Fibroblast of lung (primary cell): ENCODE data around the gene MYO1E. TPM values are rescaled to one million over a fixed set of nuclear protein-coding genes. Genes with fewer than 3 reads are reported as not detected.

Experiments used
- DNase-seq, 2 donors: peaks; one replicate each; pipeline versions ENCODE4 v3.0.0 to v3.0.0-alpha.2; 2010; ENCODE audit warnings: low read depth in 2 of 2
- H2AFZ ChIP-seq: 2 replicates; pipeline ENCODE4 v1.5.1; 2012; ENCODE audit warnings: low read length, control low read depth, inconsistent platforms
- H3K27ac ChIP-seq: 2 replicates; pipeline ENCODE4 v1.5.1; 2011; ENCODE audit warnings: low read length, control low read depth; ENCODE audit not compliant: insufficient read depth
- H3K27me3 ChIP-seq: 2 replicates; pipeline ENCODE4 v1.5.1; 2011; ENCODE audit warnings: mild to moderate bottlenecking, low read length; ENCODE audit not compliant: control insufficient read depth, insufficient read depth
- H3K36me3 ChIP-seq: 2 replicates; pipeline ENCODE4 v1.5.1; 2011; ENCODE audit warnings: low read length; ENCODE audit not compliant: control insufficient read depth, insufficient read depth
- H3K4me1 ChIP-seq: 2 replicates; pipeline ENCODE4 v1.5.1; 2011; ENCODE audit warnings: low read length; ENCODE audit not compliant: control insufficient read depth, insufficient read depth; ENCODE audit errors: extremely low read depth
- H3K4me2 ChIP-seq: 2 replicates; pipeline ENCODE4 v1.5.1; 2011; ENCODE audit warnings: low read length, control low read depth; ENCODE audit not compliant: insufficient read depth; ENCODE audit errors: extremely low read depth
- H3K4me3 ChIP-seq, 4 experiments: fragments of 200-600 bp in 1 of 4; sonication (generic) in 1 of 4; replicated peaks in 1 of 4; 2 replicates each; pipeline ENCODE4 v1.5.1; 2011 to 2016; ENCODE audit warnings: low read length in 4 of 4, low read depth in 3 of 4, mild to moderate bottlenecking in 3 of 4, control low read depth in 2 of 4, inconsistent platforms in 1 of 4, mixed read lengths in 1 of 4; ENCODE audit not compliant: insufficient read depth in 1 of 4; ENCODE audit errors: control extremely low read depth in 1 of 4
- H3K79me2 ChIP-seq: 2 replicates; pipeline ENCODE4 v1.5.1; 2012; ENCODE audit warnings: mild to moderate bottlenecking, low read length, inconsistent platforms; ENCODE audit not compliant: control insufficient read depth, insufficient read depth
- H3K9ac ChIP-seq: 2 replicates; pipeline ENCODE4 v1.5.1; 2011; ENCODE audit warnings: mild to moderate bottlenecking, low read length, control low read depth; ENCODE audit not compliant: insufficient read depth
- H3K9me3 ChIP-seq: 2 replicates; pipeline ENCODE4 v1.5.1; 2012; ENCODE audit warnings: low read depth, low read length; ENCODE audit not compliant: control insufficient read depth, insufficient read depth
- H4K20me1 ChIP-seq: 2 replicates; pipeline ENCODE4 v1.5.1; 2011; ENCODE audit warnings: low read length; ENCODE audit not compliant: control insufficient read depth, insufficient read depth; ENCODE audit errors: extremely low read depth
- CTCF ChIP-seq, 2 donors: IDR thresholded peaks in 1 of 2; conservative IDR thresholded peaks in 1 of 2; 1 replicate in 1 of 2; 2 replicates in 1 of 2; pipeline ENCODE4 v1.5.1; 2011 to 2012; ENCODE audit warnings: low read length in 2 of 2, control low read depth in 1 of 2, inconsistent platforms in 1 of 2, low read depth in 1 of 2, mild to moderate bottlenecking in 1 of 2
- EZH2 ChIP-seq: IDR thresholded peaks from 2 replicates; pipeline ENCODE4 v1.5.1; 2012; ENCODE audit warnings: low read length, control low read depth, mild to moderate bottlenecking; ENCODE audit errors: missing control alignments
- polyA plus RNA-seq, 2 donors: library from polyadenylated mRNA; depleted of rRNA in 1 of 2; stranded (reverse) in 1 of 2; unstranded in 1 of 2; fragments of >200 nt; gene quantifications; 2 replicates each; pipeline ENCODE4 v1.2.1, GENCODE V29; 2011 to 2012; ENCODE audit warnings: missing spikeins in 1 of 2
- total RNA-seq: library from RNA; depleted of rRNA; stranded (reverse); fragments of >200 nt; gene quantifications from 2 replicates; pipeline ENCODE4 v1.2.1, GENCODE V29; 2014

MYO1E gene
- total and polyA plus RNA-seq, 2 donors (not counting 1 experiment from before 2014, with no cell fraction given): 27.6 to 84.0 TPM

GRCh38 chr15:59303633-59304032, 69.0 kb downstream of the MYO1E start:
- Histone ChIP-seq H3K4me1 (peaks cover 23% of the 10 kb centered on the region), H3K79me2 (peaks cover 41% of the 10 kb centered on the region)

GRCh38 chr15:59303136-59303535, 69.5 kb downstream of the MYO1E start:
- Histone ChIP-seq H3K79me2 (peaks cover 46% of the 10 kb centered on the region), H3K27me3 (no peaks in the 10 kb centered on the region), H3K36me3 (no peaks in the 10 kb centered on the region), H3K4me3 (no peak overlapping the region), H2AFZ (no peak overlapping the region), H3K4me2 (no peak overlapping the region), H3K9ac (no peak overlapping the region), H4K20me1 (no peaks in the 10 kb centered on the region), H3K27ac (no peak overlapping the region), H3K4me1 (peaks cover 23% of the 10 kb centered on the region), H3K9me3 (no peaks in the 10 kb centered on the region)
- no peak for DNase-seq
- TF ChIP-seq EZH2 (no peak), CTCF (conservative IDR thresholded peaks at IDR 0.05 in 1 of 2, IDR thresholded peaks at IDR 0.05 in 1 of 2; ENCODE audit: low read depth in 1 of 2, low read length in 2 of 2) (no peak)

More at GRCh38 chr15:59303633-59304032, 69.0 kb downstream of the MYO1E start:
- Histone ChIP-seq H3K4me3 (no peak overlapping the region), H3K9me3 (no peaks in the 10 kb centered on the region), H3K27ac (no peak overlapping the region), H3K4me2 (no peak overlapping the region), H3K9ac (no peak overlapping the region), H2AFZ (no peak overlapping the region), H3K36me3 (no peaks in the 10 kb centered on the region), H4K20me1 (no peaks in the 10 kb centered on the region), H3K27me3 (no peaks in the 10 kb centered on the region)
- no peak for TF ChIP-seq EZH2
- TF ChIP-seq CTCF (conservative IDR thresholded peaks at IDR 0.05 in 1 of 2, IDR thresholded peaks at IDR 0.05 in 1 of 2; ENCODE audit: low read depth in 1 of 2, low read length in 2 of 2): no peak
- DNase-seq: no peak

GRCh38 chr15:59301527-59301926, 71.1 kb downstream of the MYO1E start:
- H3K4me1 ChIP-seq: peaks cover 16% of the 10 kb centered on the region
- peaks cover 50% of the 10 kb centered on the region for H3K79me2 ChIP-seq

More at GRCh38 chr15:59301527-59301926, 71.1 kb downstream of the MYO1E start:
- Histone ChIP-seq H4K20me1 (no peaks in the 10 kb centered on the region), H3K27ac (peak overlapping the region; percentile 62), H3K9me3 (no peaks in the 10 kb centered on the region), H3K4me2 (no peak overlapping the region), H2AFZ (no peak overlapping the region), H3K4me3 (no peak overlapping the region), H3K9ac (no peak overlapping the region), H3K36me3 (no peaks in the 10 kb centered on the region), H3K27me3 (no peaks in the 10 kb centered on the region)
- no peak for DNase-seq
- TF ChIP-seq EZH2: no peak
- TF ChIP-seq CTCF (conservative IDR thresholded peaks at IDR 0.05 in 1 of 2, IDR thresholded peaks at IDR 0.05 in 1 of 2; ENCODE audit: low read depth in 1 of 2, low read length in 2 of 2): no peak
